Upper lobe of left lung (tissue), 6 donors: ENCODE results near the gene EYS. TPM values are rescaled to one million over a fixed set of nuclear protein-coding genes. Genes with fewer than 3 reads are reported as not detected.

Source experiments
- ATAC-seq, 2 donors: fragments of 200-7000 bp; cut with Tn5 transposase; one replicate each; pipeline ENCODE4 v1.9.1; 2022; ENCODE audit warnings: mild to moderate bottlenecking in 2 of 2, moderate library complexity in 2 of 2; ENCODE audit not compliant: low FRiP score in 2 of 2
- DNase-seq, 2 donors: peaks; one replicate each; pipeline ENCODE4 v3.0.0-alpha.2; 2019 to 2020
- H3K27ac ChIP-seq, 4 donors: fragments of 200-600 bp; sonication (generic); one replicate each; pipeline ENCODE4 v1.5.1; 2016 to 2019
- H3K27me3 ChIP-seq, 4 donors: fragments of 200-600 bp; sonication (generic); one replicate each; pipeline ENCODE4 v1.5.1; 2017 to 2019
- H3K36me3 ChIP-seq, 4 donors: fragments of 200-600 bp; sonication (generic); one replicate each; pipeline ENCODE4 v1.5.1; 2016 to 2019
- H3K4me1 ChIP-seq, 4 donors: fragments of 200-600 bp; sonication (generic); one replicate each; pipeline ENCODE4 v1.5.1; 2018 to 2019
- H3K4me3 ChIP-seq, 4 donors: fragments of 200-600 bp; sonication (generic); one replicate each; pipeline ENCODE4 v1.5.1; 2017 to 2019; ENCODE audit warnings: mild to moderate bottlenecking in 2 of 4, moderate library complexity in 1 of 4
- H3K9me3 ChIP-seq, 4 donors: fragments of 200-600 bp; sonication (generic); one replicate each; pipeline ENCODE4 v1.5.1; 2018 to 2019
- EP300 ChIP-seq, 4 donors: sonication (generic); formaldehyde crosslinking; IDR thresholded peaks; one replicate each; pipeline ENCODE4 v1.5.1; 2017; ENCODE audit warnings: antibody characterized with exemption in 4 of 4, control low read depth in 2 of 4
- POLR2A ChIP-seq, 4 donors: fragments of 450-650 bp; IDR thresholded peaks; one replicate each; pipeline ENCODE4 v1.5.1; 2016 to 2017; ENCODE audit warnings: antibody characterized with exemption in 4 of 4, mild to moderate bottlenecking in 2 of 4
- POLR2AphosphoS5 ChIP-seq, 2 donors: sonication (generic); formaldehyde crosslinking; IDR thresholded peaks; one replicate each; pipeline ENCODE4 v1.5.1; 2017; ENCODE audit warnings: antibody characterized with exemption in 2 of 2
- WGBS, 2 donors: methylation state at CpG; one replicate each; pipeline ENCODE4 v1.1.5; 2017 to 2018; 5-methylcytosine and 5-hydroxymethylcytosine counted together
- total RNA-seq, 6 donors: library from RNA; depleted of rRNA in 4 of 6; stranded (reverse); fragments of >200 nt in 4 of 6; gene quantifications; one replicate each; pipeline versions ENCODE4 v1.1.0 to v1.2.1, GENCODE V29; 2016 to 2021
- TF ChIP-seq, protein P1 (sequence below), 6 experiments: fragments of 450-650 bp in 4 of 6; fragments of 200-600 bp in 2 of 6; sonication (generic) in 2 of 6; IDR thresholded peaks; one replicate each; pipeline ENCODE4 v1.5.1; 2016 to 2019; ENCODE audit warnings: antibody characterized with exemption in 6 of 6
- donor health status: DM: no; HTN: no; CAD: no; lungs with moderate emphysema.
- donor health status: DM: no; HTN: yes; CAD: no; lungs with severe emphysema.

Gene EYS
- total RNA-seq, 6 donors from 2014 or later, result under 0.01 to 0.46 (median 0.28) TPM; not detected in 2

DNA sequence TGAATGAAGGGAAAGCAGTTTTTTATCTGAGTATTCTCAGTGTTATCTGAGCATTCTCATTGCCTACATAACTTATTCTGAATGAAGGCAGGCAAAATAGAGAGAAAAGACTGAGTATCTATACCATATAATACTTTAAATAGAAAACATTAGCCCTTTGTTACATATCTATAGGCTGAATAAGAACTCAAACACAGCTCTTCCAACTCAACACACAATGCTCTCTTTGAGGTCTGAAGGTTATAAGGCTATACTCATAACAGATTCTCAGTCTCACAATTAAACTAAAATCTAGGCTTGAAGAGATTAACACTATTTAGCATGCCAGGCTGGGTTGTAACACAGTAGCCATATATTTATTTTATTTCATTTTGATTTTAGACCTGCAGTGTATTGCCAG is 56.9 kb downstream of the EYS start:
- H3K4me3 ChIP-seq, result no peak overlapping the region
- DNase-seq (no peak), ATAC-seq (no peak)
- H3K36me3 ChIP-seq, result no peaks in the 10 kb centered on the region
- H3K27ac ChIP-seq, result no peak overlapping the region
- TF ChIP-seq POLR2AphosphoS5 (IDR thresholded peaks at IDR 0.05), result no peak
- TF ChIP-seq, protein P1, sequence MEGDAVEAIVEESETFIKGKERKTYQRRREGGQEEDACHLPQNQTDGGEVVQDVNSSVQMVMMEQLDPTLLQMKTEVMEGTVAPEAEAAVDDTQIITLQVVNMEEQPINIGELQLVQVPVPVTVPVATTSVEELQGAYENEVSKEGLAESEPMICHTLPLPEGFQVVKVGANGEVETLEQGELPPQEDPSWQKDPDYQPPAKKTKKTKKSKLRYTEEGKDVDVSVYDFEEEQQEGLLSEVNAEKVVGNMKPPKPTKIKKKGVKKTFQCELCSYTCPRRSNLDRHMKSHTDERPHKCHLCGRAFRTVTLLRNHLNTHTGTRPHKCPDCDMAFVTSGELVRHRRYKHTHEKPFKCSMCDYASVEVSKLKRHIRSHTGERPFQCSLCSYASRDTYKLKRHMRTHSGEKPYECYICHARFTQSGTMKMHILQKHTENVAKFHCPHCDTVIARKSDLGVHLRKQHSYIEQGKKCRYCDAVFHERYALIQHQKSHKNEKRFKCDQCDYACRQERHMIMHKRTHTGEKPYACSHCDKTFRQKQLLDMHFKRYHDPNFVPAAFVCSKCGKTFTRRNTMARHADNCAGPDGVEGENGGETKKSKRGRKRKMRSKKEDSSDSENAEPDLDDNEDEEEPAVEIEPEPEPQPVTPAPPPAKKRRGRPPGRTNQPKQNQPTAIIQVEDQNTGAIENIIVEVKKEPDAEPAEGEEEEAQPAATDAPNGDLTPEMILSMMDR (IDR thresholded peaks at IDR 0.05), result no peak
- TF ChIP-seq EP300 (IDR thresholded peaks at IDR 0.05), result no peak
- no peak for TF ChIP-seq POLR2A (IDR thresholded peaks at IDR 0.05)
- H3K4me1 ChIP-seq, result no peaks in the 10 kb centered on the region
- H3K9me3 ChIP-seq, result no peaks in the 10 kb centered on the region
- no peaks in the 10 kb centered on the region for H3K27me3 ChIP-seq

DNA sequence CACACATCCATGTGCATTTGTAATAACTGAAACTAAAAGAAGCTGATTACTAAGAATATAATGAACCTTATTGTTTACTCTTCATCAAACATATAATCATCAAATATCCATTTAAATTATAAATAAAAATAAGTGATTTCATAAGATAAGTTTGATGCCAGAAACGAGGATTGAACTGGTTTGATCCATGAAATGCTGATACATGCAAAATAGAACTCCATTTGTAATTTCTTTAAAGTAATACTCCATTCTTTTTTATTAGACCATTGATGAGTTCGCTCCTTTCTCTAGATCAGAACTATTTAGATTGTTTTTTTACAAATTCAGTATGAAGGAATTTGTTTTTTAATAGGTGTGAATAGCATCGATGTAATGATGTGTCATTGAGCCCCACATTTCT is 57.6 kb downstream of the EYS start:
- H3K4me1 ChIP-seq, result no peaks in the 10 kb centered on the region
- DNase-seq (no peak), ATAC-seq (no peak)
- no peaks in the 10 kb centered on the region for H3K27me3 ChIP-seq
- H3K36me3 ChIP-seq, result no peaks in the 10 kb centered on the region
- no peak overlapping the region for H3K4me3 ChIP-seq
- no peak for TF ChIP-seq POLR2AphosphoS5 (IDR thresholded peaks at IDR 0.05)
- TF ChIP-seq, protein P1 (IDR thresholded peaks at IDR 0.05), result no peak
- TF ChIP-seq EP300 (IDR thresholded peaks at IDR 0.05), result no peak
- no peak for TF ChIP-seq POLR2A (IDR thresholded peaks at IDR 0.05)
- H3K27ac ChIP-seq, result no peak overlapping the region
- whole genome bisulfite sequencing, 2 donors, result 63 to 81% methylated on average over 3 of the region's 3 CpGs
- no peaks in the 10 kb centered on the region for H3K9me3 ChIP-seq

DNA sequence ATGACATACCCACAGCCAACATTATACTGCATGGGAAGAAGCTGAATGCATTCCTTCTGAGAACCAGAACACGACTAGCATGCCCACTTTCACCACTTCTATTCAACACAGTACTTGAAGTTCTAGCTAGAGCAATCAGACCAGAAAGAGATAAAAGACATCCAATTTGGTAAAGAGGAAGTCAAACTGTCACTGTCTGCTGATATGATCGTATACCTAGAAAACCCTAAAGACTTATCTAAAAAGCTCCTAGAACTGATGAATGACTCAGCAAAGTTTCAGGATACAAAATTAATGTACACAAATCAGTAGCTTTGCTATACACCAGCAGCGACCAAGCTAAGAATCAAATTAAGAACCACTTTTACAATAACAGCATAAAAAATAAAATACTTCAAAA is 60.5 kb downstream of the EYS start:
- DNase-seq (no peak), ATAC-seq (no peak)
- Histone ChIP-seq H3K27me3 (no peaks in the 10 kb centered on the region), H3K4me1 (no peaks in the 10 kb centered on the region), H3K27ac (no peak overlapping the region), H3K9me3 (no peaks in the 10 kb centered on the region), H3K4me3 (no peak overlapping the region), H3K36me3 (no peaks in the 10 kb centered on the region)
- TF ChIP-seq EP300 (IDR thresholded peaks at IDR 0.05) (no peak), POLR2AphosphoS5 (IDR thresholded peaks at IDR 0.05) (no peak), POLR2A (IDR thresholded peaks at IDR 0.05) (no peak)
- TF ChIP-seq, protein P1 (IDR thresholded peaks at IDR 0.05), result no peak
- WGBS, 2 donors, result 69 to 72% methylated on average over 3 of the region's 3 CpGs

DNA sequence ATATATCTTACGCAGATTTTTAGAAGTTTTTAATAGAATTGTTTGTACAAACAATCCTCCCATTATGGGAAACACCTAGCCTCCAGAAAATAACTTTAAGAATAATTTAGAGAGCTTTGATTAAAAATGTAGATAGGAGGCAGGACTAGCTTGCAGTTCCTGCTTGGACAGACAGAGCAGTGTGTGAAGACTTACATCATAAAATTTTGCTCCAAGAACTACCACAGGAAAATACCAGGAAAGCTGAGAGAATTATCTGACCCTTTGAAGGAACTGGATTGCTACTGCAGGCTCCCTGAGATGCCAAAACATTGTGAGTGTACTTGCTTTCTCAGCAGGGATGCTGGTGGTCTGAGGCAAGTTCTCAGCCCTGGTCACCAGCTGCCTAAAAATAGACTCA is 64.2 kb downstream of the EYS start:
- Histone ChIP-seq H3K27me3 (no peaks in the 10 kb centered on the region), H3K4me3 (no peak overlapping the region), H3K27ac (no peak overlapping the region), H3K4me1 (no peaks in the 10 kb centered on the region), H3K36me3 (no peaks in the 10 kb centered on the region), H3K9me3 (no peaks in the 10 kb centered on the region)
- DNase-seq (no peak), ATAC-seq (no peak)
- TF ChIP-seq POLR2AphosphoS5 (IDR thresholded peaks at IDR 0.05) (no peak), POLR2A (IDR thresholded peaks at IDR 0.05) (no peak), EP300 (IDR thresholded peaks at IDR 0.05) (no peak)
- TF ChIP-seq, protein P1 (IDR thresholded peaks at IDR 0.05), result no peak
- 92 to 95% methylated on average over 1 of the region's 1 CpG for WGBS, 2 donors

DNA sequence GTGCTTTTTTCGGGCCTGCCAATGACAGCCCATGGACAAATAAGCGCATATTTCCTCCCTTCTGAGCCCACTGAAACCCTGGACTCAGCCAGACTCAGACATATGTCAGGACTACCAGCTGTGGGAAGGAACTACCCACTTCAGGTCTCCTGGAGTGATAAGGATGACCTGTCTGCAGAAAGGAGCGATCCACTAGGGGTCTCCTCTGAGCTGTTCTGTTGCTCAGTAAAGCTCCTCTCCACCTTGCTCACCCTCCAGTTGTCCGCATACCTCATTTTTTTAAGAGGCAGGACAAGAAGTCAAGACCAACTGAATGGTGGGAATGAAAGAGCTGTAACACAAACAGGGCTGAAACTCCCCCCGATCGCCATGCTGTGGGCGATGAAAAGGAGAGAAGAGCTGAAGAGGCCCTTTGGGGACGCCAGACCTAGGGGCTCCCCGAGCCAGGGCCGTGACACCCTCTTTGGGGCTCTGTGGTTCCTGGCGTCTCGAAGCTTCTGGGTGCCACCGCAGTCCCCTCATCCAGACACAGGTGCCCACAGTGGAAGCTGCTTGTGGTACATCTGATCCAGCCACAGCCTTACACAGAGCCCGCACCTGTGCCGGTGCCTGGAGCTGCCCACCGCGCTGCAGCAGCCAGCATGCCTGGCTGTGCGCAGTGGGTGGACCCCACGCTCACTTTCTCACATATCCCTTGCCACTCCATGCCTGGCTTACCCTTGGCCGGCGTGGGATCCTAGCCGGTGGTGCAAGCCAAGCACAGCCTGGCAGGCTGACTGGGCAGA is 68.8 kb downstream of the EYS start:
- no peak overlapping the region for H3K4me3 ChIP-seq
- ATAC-seq (peak in 1 of 2 donors; percentile 34), DNase-seq (peak in 1 of 2 donors; percentile 45)
- H3K36me3 ChIP-seq, result no peaks in the 10 kb centered on the region
- no peak overlapping the region for H3K27ac ChIP-seq
- TF ChIP-seq EP300 (IDR thresholded peaks at IDR 0.05) (no peak), POLR2AphosphoS5 (IDR thresholded peaks at IDR 0.05) (no peak)
- TF ChIP-seq, protein P1 (IDR thresholded peaks at IDR 0.05), result no peak
- 88 to 92% methylated on average over 17 to 22 of the region's 22 CpGs for WGBS, 2 donors
- no peaks in the 10 kb centered on the region for H3K9me3 ChIP-seq
- H3K27me3 ChIP-seq, result no peaks in the 10 kb centered on the region
- H3K4me1 ChIP-seq, result no peaks in the 10 kb centered on the region
